ENCODE data around the gene SLC17A9. TPM values are rescaled to one million over a fixed set of nuclear protein-coding genes. Genes with fewer than 3 reads are reported as not detected.

SLC17A9 gene
- total and polyA plus RNA-seq, 2 experiments from 2014 or later = 32.0 to 39.3 TPM

DNA sequence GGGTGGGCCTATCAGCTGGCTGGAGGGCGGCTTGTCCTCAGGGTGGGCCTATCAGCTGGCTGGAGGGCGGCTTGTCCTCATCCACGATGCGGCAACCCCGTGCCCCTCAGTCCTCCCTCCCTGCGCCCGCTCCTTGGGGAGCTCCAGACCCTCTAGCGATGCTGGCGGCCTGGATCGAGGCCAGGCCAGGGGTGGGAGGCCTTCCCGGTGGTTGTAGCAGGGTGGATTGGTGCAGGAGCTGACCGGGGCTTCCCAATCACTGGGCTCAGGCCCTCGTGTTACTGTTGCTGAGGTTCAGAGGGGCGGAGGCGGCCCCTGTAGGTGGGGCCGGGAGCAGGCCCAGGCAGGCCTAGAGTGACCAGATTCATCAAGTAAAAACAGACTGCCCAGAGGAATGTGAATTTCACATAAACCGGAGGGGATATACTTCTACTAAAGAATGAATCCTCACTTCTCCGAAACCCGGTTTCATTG is 8.8 kb downstream of the SLC17A9 start:
- ATAC-seq = peak; percentile 68

DNA sequence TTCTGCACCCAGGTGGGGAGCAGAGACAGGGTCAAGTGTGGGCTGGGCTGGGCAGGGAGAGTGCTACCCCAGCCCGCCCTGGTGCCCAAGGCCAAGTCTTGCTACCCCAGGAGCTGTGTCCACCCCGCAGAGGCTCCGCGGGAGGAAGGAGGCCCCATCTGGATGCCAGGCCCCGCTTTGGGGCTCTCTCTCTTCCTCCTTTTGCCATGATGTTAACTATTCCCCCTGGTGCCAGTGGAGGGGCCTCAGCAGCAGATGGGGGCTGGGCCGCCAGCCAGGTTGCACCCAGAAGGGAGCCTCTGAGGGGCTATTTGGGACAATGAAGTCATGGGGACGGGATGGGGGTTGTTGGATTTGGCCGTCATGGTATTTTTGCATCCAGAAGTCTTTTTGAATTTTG is 9.3 kb downstream of the SLC17A9 start:
- H3F3A ChIP-seq (replicated peaks; ENCODE audit: low read depth) = no peaks in the 10 kb centered on the region; the same call in 1 of the 2 replicates
- H4K20me1 ChIP-seq (replicated peaks; ENCODE audit: insufficient read depth) = no peaks in the 10 kb centered on the region
- no peaks in the 10 kb centered on the region for H3K9me2 ChIP-seq (ENCODE audit: insufficient read depth)
- Mint-ChIP-seq H3K27me3 (ENCODE audit: insufficient read depth, low read depth, poor library complexity) (peaks cover 4% of the 10 kb centered on the region), H3K4me1 (peaks cover 4% of the 10 kb centered on the region; the same call in 2 of the 3 replicates), H3K4me3 (no peak overlapping the region), H3K27ac (peak overlapping the region; percentile 59; the same call in 1 of the 2 replicates), H3K9me3 (no peaks in the 10 kb centered on the region), H3K36me3 (ENCODE audit: low read depth) (peaks cover 8% of the 10 kb centered on the region; the same call in 2 of the 3 replicates)
- no peaks in the 10 kb centered on the region for H3K36me3 ChIP-seq (ENCODE audit: insufficient read depth)
- H2AFZ ChIP-seq = no peak overlapping the region
- H3K4me2 ChIP-seq = no peak overlapping the region
- no peak for TF ChIP-seq POLR2AphosphoS5 (IDR thresholded peaks at IDR 0.05; ENCODE audit: low read depth)
- TF ChIP-seq, protein P1, sequence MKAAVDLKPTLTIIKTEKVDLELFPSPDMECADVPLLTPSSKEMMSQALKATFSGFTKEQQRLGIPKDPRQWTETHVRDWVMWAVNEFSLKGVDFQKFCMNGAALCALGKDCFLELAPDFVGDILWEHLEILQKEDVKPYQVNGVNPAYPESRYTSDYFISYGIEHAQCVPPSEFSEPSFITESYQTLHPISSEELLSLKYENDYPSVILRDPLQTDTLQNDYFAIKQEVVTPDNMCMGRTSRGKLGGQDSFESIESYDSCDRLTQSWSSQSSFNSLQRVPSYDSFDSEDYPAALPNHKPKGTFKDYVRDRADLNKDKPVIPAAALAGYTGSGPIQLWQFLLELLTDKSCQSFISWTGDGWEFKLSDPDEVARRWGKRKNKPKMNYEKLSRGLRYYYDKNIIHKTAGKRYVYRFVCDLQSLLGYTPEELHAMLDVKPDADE (IDR thresholded peaks at IDR 0.05) = no peak
- no peak for TF ChIP-seq EZH2phosphoT487 (IDR thresholded peaks at IDR 0.05; ENCODE audit: unreplicated experiment)
- TF ChIP-seq, protein P2, sequence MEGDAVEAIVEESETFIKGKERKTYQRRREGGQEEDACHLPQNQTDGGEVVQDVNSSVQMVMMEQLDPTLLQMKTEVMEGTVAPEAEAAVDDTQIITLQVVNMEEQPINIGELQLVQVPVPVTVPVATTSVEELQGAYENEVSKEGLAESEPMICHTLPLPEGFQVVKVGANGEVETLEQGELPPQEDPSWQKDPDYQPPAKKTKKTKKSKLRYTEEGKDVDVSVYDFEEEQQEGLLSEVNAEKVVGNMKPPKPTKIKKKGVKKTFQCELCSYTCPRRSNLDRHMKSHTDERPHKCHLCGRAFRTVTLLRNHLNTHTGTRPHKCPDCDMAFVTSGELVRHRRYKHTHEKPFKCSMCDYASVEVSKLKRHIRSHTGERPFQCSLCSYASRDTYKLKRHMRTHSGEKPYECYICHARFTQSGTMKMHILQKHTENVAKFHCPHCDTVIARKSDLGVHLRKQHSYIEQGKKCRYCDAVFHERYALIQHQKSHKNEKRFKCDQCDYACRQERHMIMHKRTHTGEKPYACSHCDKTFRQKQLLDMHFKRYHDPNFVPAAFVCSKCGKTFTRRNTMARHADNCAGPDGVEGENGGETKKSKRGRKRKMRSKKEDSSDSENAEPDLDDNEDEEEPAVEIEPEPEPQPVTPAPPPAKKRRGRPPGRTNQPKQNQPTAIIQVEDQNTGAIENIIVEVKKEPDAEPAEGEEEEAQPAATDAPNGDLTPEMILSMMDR (conservative IDR thresholded peaks at IDR 0.05; ENCODE audit: low read depth in 2 of 2) = no peak
- TF ChIP-seq CREB1 (CRISPR knock-in tag; IDR thresholded peaks at IDR 0.05; ENCODE audit: low read depth) = no peak
- TF ChIP-seq, protein P3, sequence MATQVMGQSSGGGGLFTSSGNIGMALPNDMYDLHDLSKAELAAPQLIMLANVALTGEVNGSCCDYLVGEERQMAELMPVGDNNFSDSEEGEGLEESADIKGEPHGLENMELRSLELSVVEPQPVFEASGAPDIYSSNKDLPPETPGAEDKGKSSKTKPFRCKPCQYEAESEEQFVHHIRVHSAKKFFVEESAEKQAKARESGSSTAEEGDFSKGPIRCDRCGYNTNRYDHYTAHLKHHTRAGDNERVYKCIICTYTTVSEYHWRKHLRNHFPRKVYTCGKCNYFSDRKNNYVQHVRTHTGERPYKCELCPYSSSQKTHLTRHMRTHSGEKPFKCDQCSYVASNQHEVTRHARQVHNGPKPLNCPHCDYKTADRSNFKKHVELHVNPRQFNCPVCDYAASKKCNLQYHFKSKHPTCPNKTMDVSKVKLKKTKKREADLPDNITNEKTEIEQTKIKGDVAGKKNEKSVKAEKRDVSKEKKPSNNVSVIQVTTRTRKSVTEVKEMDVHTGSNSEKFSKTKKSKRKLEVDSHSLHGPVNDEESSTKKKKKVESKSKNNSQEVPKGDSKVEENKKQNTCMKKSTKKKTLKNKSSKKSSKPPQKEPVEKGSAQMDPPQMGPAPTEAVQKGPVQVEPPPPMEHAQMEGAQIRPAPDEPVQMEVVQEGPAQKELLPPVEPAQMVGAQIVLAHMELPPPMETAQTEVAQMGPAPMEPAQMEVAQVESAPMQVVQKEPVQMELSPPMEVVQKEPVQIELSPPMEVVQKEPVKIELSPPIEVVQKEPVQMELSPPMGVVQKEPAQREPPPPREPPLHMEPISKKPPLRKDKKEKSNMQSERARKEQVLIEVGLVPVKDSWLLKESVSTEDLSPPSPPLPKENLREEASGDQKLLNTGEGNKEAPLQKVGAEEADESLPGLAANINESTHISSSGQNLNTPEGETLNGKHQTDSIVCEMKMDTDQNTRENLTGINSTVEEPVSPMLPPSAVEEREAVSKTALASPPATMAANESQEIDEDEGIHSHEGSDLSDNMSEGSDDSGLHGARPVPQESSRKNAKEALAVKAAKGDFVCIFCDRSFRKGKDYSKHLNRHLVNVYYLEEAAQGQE (IDR thresholded peaks at IDR 0.05; ENCODE audit: unreplicated experiment) = no peak
- no peak for ATAC-seq
- H3K4me3 ChIP-seq = no peak overlapping the region
- no peaks in the 10 kb centered on the region for H3K27me3 ChIP-seq (ENCODE audit: insufficient read depth)
- 0 out of 2 replicates have a peak overlapping the region, but pooled peaks have one; percentile 66 for H3K27ac ChIP-seq (ENCODE audit: low read depth)
- no peaks in the 10 kb centered on the region for H3K4me1 ChIP-seq (ENCODE audit: insufficient read depth)
- no peak for DNase-seq (ENCODE audit: low spot score)
- H3K79me2 ChIP-seq (replicated peaks; ENCODE audit: insufficient read depth) = no peaks in the 10 kb centered on the region

More for the DNA sequence above, 8.8 kb downstream of the SLC17A9 start:
- Histone ChIP-seq H3K4me3 (no peak overlapping the region), H2AFZ (no peak overlapping the region), H4K20me1 (replicated peaks; ENCODE audit: insufficient read depth) (no peaks in the 10 kb centered on the region), H3K27ac (ENCODE audit: low read depth) (0 out of 2 replicates have a peak overlapping the region, but pooled peaks have one; percentile 66), H3K9me2 (ENCODE audit: insufficient read depth) (no peaks in the 10 kb centered on the region), H3K27me3 (ENCODE audit: insufficient read depth) (no peaks in the 10 kb centered on the region), H3K4me1 (ENCODE audit: insufficient read depth) (no peaks in the 10 kb centered on the region), H3K36me3 (ENCODE audit: insufficient read depth) (no peaks in the 10 kb centered on the region), H3K79me2 (replicated peaks; ENCODE audit: insufficient read depth) (no peaks in the 10 kb centered on the region; the same call in 1 of the 2 replicates), H3K4me2 (no peak overlapping the region), H3F3A (replicated peaks; ENCODE audit: low read depth) (no peaks in the 10 kb centered on the region; the same call in 1 of the 2 replicates)
- no peak for DNase-seq (ENCODE audit: low spot score)
- Mint-ChIP-seq H3K36me3 (ENCODE audit: low read depth) (peaks cover 8% of the 10 kb centered on the region; the same call in 2 of the 3 replicates), H3K9me3 (no peaks in the 10 kb centered on the region), H3K27me3 (ENCODE audit: insufficient read depth, low read depth, poor library complexity) (peaks cover 4% of the 10 kb centered on the region), H3K4me3 (peak overlapping the region; percentile 42; the same call in 1 of the 3 replicates), H3K4me1 (peaks cover 4% of the 10 kb centered on the region; the same call in 2 of the 3 replicates), H3K27ac (no peak overlapping the region; the same call in 1 of the 2 replicates)
- no peak for TF ChIP-seq ZNF114 (CRISPR knock-in tag; IDR thresholded peaks at IDR 0.05)
- TF ChIP-seq, protein P2 (conservative IDR thresholded peaks at IDR 0.05; ENCODE audit: low read depth in 2 of 2) = peak; percentile 17 to 46; a peak in 3 of 4 replicates
